HUES64 (cell line): ENCODE results near the gene ITGB5.

Experiments
- H3K27ac ChIP-seq: 2 replicates; pipeline ENCODE4 v1.7.0; 2013; ENCODE audit warnings: low read depth, low read length, inconsistent platforms
- H3K27me3 ChIP-seq: 2 replicates; pipeline ENCODE4 v1.6.1; 2013; ENCODE audit warnings: mild to moderate bottlenecking, low read length; ENCODE audit not compliant: insufficient read depth
- H3K36me3 ChIP-seq: 2 replicates; pipeline ENCODE4 v1.6.1; 2013; ENCODE audit warnings: mild to moderate bottlenecking, low read length; ENCODE audit not compliant: insufficient read depth
- H3K4me1 ChIP-seq: 2 replicates; pipeline ENCODE4 v1.6.1; 2013; ENCODE audit warnings: mild to moderate bottlenecking, low read length, moderate library complexity; ENCODE audit not compliant: insufficient read depth
- H3K4me3 ChIP-seq: 2 replicates; pipeline ENCODE4 v1.5.1; 2013; ENCODE audit warnings: mild to moderate bottlenecking, low read length, moderate library complexity
- H3K9ac ChIP-seq: 2 replicates; pipeline ENCODE4 v1.6.1; 2013; ENCODE audit warnings: mild to moderate bottlenecking, low read depth, low read length
- H3K9me3 ChIP-seq: 2 replicates; pipeline ENCODE4 v1.6.1; 2013; ENCODE audit warnings: low read depth, low read length; ENCODE audit not compliant: insufficient read depth
- WGBS: fragments of 150-250, 120-280 bp; methylation state at CpG from one replicate; pipeline ENCODE4 v1.1.7; 2013; ENCODE audit warnings: missing lambda C conversion rate; 5-methylcytosine and 5-hydroxymethylcytosine counted together

Gene ITGB5

DNA sequence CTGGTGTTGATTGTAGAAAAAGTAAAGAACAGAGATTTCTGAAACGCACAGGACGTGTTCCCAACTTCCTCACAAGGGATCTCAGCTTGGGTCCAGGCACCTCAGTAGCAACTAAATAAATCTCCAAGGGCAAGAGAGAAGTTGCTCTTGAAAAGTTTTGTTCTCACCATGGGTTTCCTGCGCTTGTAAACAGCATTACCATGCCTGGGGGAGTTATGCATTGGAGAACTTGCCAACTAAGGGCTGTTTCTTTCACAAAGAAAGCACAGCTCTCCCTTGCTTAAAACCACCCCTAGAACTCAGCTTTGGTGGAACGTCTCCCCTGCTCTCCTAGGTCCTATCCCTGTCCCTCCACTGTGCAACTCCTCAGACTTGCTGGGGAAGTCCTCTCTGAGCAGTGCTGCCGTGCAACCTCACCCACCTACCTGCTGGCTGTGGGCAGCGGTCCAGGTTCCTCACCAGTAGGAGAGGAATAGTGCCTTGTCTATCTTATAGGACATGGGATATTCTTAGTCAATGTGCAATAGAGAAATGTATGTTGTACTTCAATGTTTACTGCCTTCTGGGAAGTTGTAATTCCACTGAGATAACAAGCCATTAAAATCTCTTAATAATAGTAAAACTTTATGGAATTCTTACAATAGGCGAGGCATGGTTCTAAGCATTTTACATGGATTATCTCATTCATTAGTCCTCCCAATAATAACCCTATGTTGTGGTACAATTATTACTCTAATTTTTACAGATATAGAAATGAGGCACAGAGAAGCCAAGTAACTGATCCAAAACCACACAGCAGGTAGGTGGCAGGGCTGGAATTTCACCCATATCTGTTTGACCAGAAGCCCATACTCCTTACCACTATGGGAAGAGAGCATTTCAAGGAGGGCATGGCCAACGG, 105.4 kb downstream of the ITGB5 start:
- Histone ChIP-seq H3K27me3 (no peaks in the 10 kb centered on the region), H3K9ac (no peak overlapping the region), H3K4me1 (peaks cover 23% of the 10 kb centered on the region), H3K36me3 (peaks cover 56% of the 10 kb centered on the region), H3K9me3 (no peaks in the 10 kb centered on the region), H3K27ac (peak overlapping the region; percentile 44; the same call in 1 of the 2 replicates), H3K4me3 (no peak overlapping the region)
- 91% methylated on average over 7 of the region's 8 CpGs for WGBS

DNA sequence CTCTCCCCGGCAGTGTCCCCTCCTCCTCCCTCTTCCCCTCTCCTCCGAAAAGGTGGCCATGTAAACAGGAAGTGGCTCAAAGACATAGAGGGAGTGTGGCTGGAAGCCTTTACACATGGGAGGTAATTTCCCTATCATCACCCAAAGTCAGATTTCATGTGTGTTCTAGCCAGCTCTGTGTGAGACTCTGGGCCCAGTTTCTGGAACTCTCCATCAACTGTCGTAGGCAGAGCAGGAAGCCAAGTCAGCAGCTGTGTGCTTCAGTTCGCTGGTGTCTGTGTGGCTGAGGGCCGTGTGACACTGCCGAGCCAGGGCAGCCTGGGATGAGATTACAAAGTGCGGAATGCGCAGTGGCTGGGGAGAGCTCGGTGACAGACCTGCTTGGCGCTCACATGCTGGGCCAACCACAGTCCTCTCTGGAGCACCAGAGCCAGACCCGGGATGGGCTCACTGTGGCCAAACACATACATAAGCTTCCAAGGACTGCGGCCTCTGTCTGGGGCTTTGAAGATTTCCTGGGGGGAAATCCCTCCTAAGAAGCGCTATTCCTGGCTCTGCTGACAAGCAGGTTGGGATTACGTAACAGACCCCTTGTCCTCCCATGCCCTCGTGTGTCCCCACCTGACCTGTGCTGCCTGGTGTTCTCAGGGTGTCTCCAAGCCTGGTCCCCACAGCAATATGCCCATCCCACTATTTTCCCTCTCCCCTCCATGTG, 106.2 kb downstream of the ITGB5 start:
- Histone ChIP-seq H3K4me1 (peaks cover 23% of the 10 kb centered on the region), H3K36me3 (peaks cover 50% of the 10 kb centered on the region)
- 63% methylated on average over 13 of the region's 15 CpGs for WGBS

DNA sequence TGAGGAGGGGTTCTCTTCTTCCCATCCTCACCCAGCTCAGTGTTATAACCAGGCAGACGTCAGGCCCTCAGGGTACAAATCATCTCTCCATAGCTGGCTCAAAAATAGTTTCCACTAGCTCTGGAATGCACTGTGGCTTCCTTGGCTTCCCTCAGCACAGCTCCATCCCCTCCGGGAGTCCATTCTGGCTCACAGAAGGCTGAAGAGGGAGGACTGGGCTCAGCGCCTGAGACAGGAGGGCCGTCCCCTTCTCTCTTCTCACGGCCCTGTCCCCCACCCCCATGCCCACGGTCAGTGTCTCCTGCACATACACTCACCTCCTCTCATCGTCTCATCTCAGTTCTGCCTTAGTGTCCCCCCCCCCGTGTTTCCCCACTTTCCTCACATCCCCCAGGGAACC, 106.8 kb downstream of the ITGB5 start:
- Histone ChIP-seq H3K27me3 (no peaks in the 10 kb centered on the region), H3K4me3 (no peak overlapping the region), H3K36me3 (peaks cover 50% of the 10 kb centered on the region), H3K27ac (peak overlapping the region; percentile 44; the same call in 1 of the 2 replicates), H3K4me1 (peaks cover 23% of the 10 kb centered on the region), H3K9me3 (no peaks in the 10 kb centered on the region), H3K9ac (peak overlapping the region; percentile 33; the same call in 1 of the 2 replicates)
- WGBS = 70% methylated on average over 7 of the region's 8 CpGs

More for the DNA sequence above, 106.2 kb downstream of the ITGB5 start:
- Histone ChIP-seq H3K4me3 (no peak overlapping the region), H3K9ac (no peak overlapping the region), H3K9me3 (no peaks in the 10 kb centered on the region), H3K27me3 (no peaks in the 10 kb centered on the region), H3K27ac (peak overlapping the region; percentile 44)

DNA sequence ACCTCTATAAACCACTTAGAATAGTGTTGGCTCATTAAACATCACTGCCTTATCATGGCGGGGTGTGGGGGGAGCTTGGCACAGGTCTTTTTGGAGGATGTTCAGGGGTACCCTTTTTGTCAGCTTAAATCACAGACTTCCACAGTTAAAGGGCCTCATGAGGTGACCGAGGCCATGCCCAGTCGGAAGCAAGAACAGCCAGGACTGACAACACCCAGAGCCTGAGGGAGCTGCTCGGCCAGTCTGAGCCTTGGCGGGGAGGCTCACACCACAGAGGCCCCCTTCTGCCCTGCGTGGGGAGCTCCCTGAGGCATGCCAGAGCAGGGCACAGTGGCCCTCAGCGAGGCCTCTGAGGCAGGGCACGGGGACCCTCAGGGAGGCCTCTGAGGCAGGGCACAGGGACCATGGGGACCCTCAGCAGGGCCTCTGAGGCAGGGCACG, 107.4 kb downstream of the ITGB5 start:
- WGBS = 87% methylated on average over 9 of the region's 9 CpGs
- H3K4me1 ChIP-seq = peaks cover 29% of the 10 kb centered on the region
- peak overlapping the region; percentile 33; the same call in 1 of the 2 replicates for H3K9ac ChIP-seq
- peaks cover 46% of the 10 kb centered on the region for H3K36me3 ChIP-seq
- H3K27ac ChIP-seq = no peak overlapping the region
- H3K27me3 ChIP-seq = no peaks in the 10 kb centered on the region
- no peak overlapping the region for H3K4me3 ChIP-seq
- no peaks in the 10 kb centered on the region for H3K9me3 ChIP-seq

GRCh38 chr3:124779116-124779515, 108.0 kb downstream of the ITGB5 start:
- H3K27me3 ChIP-seq = no peaks in the 10 kb centered on the region
- 93% methylated on average over 5 of the region's 7 CpGs for WGBS
- no peak overlapping the region for H3K4me3 ChIP-seq
- no peaks in the 10 kb centered on the region for H3K9me3 ChIP-seq
- H3K36me3 ChIP-seq = peaks cover 42% of the 10 kb centered on the region
- peaks cover 34% of the 10 kb centered on the region for H3K4me1 ChIP-seq
- no peak overlapping the region for H3K27ac ChIP-seq
- H3K9ac ChIP-seq = no peak overlapping the region

- Histone ChIP-seq H3K27me3 (no peaks in the 10 kb centered on the region), H3K9ac (no peak overlapping the region)
These were observed 109.2 kb downstream of the ITGB5 start for GRCh38 chr3:124777762-124778470.

DNA sequence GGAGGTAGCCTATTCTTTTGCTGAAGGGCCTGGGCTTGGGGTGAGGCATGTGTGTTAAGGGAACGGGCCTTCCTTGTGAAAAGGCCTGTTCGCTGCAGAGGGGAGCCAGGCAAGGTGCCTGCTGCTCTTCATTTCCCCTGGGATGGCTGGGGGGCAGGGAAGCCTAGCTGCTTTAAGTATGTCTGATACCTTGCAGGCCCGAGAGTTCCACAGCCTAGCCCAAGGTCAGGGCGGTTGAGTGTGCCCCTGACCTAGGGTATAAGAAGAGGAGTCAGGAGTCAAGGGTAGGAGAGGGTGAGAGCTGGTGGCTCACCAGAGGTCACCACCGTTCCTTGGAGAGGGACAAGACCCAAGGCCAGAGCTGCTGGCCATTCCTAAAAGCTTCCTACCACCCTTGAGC, 110.3 kb downstream of the ITGB5 start:
- H3K36me3 ChIP-seq = peaks cover 48% of the 10 kb centered on the region
- no peak overlapping the region for H3K9ac ChIP-seq
- H3K27ac ChIP-seq = no peak overlapping the region
- H3K9me3 ChIP-seq = no peaks in the 10 kb centered on the region
- H3K4me1 ChIP-seq = peaks cover 34% of the 10 kb centered on the region
- H3K4me3 ChIP-seq = no peak overlapping the region
- WGBS = 89% methylated on average over 5 of the region's 5 CpGs
- no peaks in the 10 kb centered on the region for H3K27me3 ChIP-seq

More at GRCh38 chr3:124777762-124778470, 109.2 kb downstream of the ITGB5 start:
- 95% methylated on average over 4 of the region's 5 CpGs for WGBS
- Histone ChIP-seq H3K36me3 (peaks cover 44% of the 10 kb centered on the region), H3K4me1 (peaks cover 39% of the 10 kb centered on the region), H3K4me3 (no peak overlapping the region), H3K9me3 (no peaks in the 10 kb centered on the region), H3K27ac (no peak overlapping the region)

GRCh38 chr3:124775877-124776276, 111.3 kb downstream of the ITGB5 start:
- WGBS = 88% methylated on average over 9 of the region's 9 CpGs
- Histone ChIP-seq H3K9me3 (no peaks in the 10 kb centered on the region), H3K36me3 (peaks cover 57% of the 10 kb centered on the region), H3K9ac (no peak overlapping the region), H3K27me3 (no peaks in the 10 kb centered on the region), H3K27ac (no peak overlapping the region), H3K4me3 (no peak overlapping the region), H3K4me1 (peaks cover 27% of the 10 kb centered on the region)

DNA sequence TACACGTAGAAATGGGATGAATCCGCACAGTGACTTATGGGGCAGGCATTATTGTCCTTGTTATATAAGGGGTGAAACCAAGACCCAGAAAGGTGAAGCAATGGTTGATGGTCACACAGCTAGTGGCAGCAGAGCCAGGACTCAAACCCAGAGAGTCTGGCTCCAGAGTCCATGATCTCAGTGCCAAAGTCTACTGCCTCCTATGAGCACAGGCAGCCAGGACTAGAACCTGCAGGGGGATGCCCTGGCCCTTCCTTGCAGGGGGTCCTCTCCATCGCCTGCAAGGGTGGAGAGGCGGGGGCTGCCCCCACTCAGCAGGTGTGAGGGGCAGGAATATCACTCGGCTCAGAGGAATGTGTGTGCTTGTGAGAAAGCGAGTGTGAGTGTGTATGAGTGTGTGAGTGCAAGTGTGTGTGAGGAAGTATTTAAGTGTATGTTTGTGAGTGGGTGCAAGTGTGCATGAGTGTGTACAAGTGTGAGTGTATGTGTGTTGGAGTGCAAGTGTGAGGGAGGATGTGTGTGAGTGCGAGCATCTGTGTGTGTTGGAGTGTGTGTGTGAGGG, 112.2 kb downstream of the ITGB5 start:
- WGBS = 80% methylated on average over 7 of the region's 7 CpGs
- H3K36me3 ChIP-seq = peaks cover 56% of the 10 kb centered on the region
- H3K4me3 ChIP-seq = no peak overlapping the region
- H3K9ac ChIP-seq = peak overlapping the region; percentile 19; the same call in 1 of the 2 replicates
- peaks cover 20% of the 10 kb centered on the region for H3K4me1 ChIP-seq
- no peaks in the 10 kb centered on the region for H3K9me3 ChIP-seq
- H3K27me3 ChIP-seq = no peaks in the 10 kb centered on the region
- H3K27ac ChIP-seq = peak overlapping the region; percentile 74

DNA sequence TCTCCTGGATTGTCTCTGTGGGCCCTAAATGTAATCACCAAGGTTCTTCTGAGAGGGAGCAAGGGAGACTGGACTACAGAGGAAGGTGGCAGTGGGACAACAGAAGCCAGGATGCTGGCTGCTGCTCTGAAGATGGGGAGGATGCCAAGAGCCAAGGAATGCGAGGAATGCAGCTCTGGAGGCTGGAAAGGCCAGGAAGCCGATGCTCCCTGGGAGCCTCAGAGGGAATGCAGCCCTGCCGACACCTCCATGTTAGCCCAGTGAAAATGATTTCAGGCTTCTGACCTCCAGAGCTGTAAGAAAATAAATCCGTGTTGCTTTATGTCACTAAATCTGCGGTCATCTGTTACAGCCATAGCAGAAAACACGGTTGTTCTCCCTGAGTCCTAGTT, 112.8 kb downstream of the ITGB5 start:
- no peaks in the 10 kb centered on the region for H3K27me3 ChIP-seq
- H3K9ac ChIP-seq = peak overlapping the region; percentile 19; the same call in 1 of the 2 replicates
- H3K9me3 ChIP-seq = no peaks in the 10 kb centered on the region
- no peak overlapping the region for H3K4me3 ChIP-seq
- peak overlapping the region; percentile 74 for H3K27ac ChIP-seq
- H3K36me3 ChIP-seq = peaks cover 61% of the 10 kb centered on the region
- peaks cover 19% of the 10 kb centered on the region for H3K4me1 ChIP-seq
- 69% methylated on average over 6 of the region's 6 CpGs for WGBS
